Left colon (tissue), 2 donors: ENCODE measurements around the gene STOML1. TPM values are rescaled to one million over a fixed set of nuclear protein-coding genes. Genes with fewer than 3 reads are reported as not detected.

Experiments used
- ATAC-seq: fragments of 200-7000 bp; cut with Tn5 transposase; one replicate; pipeline ENCODE4 v1.9.1; 2020; ENCODE audit warnings: mild to moderate bottlenecking, moderate library complexity
- DNase-seq, 2 donors: peaks; one replicate each; pipeline ENCODE4 v3.0.0-alpha.2; 2020
- intact Hi-C, 2 donors: fragments of 100-400 bp; cut with DNase I in 1 of 2; cut with micrococcal nuclease in 1 of 2; formaldehyde crosslinking; loops; one replicate each; pipeline versions ENCODE4 v1.11.2 to v1.14.0; 2022; cut with DNase I, micrococcal nuclease
- total RNA-seq, 2 donors: library from RNA; stranded (reverse); fragmentation: NEBNext Ultra II Directional; extraction: Animal tissue kit (Norgen Biotek cat#: 25700); gene quantifications; one replicate each; pipeline ENCODE4 v1.2.1, GENCODE V29; 2021
- donor health status: DM: no; HTN: no; CAD: no.
- donor health status: DM: yes; HTN: yes; CAD: no.

STOML1 gene
- total RNA-seq, 2 donors from 2014 or later = 10.9 to 15.4 TPM

DNA sequence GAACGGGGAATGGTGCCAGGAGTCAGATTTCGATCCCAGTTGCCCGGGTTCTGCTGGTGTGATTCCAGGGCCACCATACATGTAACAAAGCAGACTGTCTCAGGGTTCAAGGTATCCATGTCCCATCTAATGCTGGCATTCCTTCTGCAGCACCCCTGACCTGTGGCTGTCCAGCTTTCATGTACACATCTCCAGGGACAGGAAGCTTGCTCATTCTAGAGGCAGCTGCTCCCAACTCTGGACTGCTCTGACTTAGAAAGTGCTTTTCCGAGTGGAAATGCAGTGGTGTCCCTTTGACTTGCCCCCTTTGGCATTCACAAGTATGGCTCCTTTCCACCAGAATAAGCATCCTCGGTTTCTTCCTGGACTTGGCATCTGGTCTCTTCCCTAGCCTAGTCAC is 33.3 kb upstream of the STOML1 start:
- intact Hi-C loops = no loop called here
- DNase-seq (no peak), ATAC-seq (no peak)

DNA sequence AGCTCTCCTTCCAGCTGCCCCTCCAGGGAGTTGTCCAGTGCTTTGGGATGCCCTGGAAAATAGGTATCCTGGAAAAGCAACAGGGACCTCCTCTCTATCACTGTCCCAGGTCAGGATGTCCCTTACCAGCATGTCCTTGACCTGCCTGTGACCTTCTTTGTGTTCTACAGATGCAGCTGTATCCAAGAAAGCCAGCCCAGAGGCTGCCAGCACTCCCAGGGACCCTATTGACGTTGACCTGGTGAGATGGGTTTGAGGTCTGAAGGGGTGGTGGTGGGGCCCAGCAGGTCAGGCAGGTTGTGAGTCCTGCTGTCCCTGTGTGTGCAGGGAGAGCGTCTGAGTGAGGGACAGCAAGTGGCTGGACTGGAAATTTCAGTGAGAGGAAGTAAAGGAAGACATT is 32.6 kb upstream of the STOML1 start:
- intact Hi-C loops = no loop called here
- ATAC-seq (no peak), DNase-seq (no peak)

- DNase-seq (no peak), ATAC-seq (no peak)
- intact Hi-C loops = no loop called here
Measured at GRCh38 chr15:74022706-74023470, 30.8 kb upstream of the STOML1 start.

- no peak for ATAC-seq
- intact Hi-C loops = no loop called here
Measured at GRCh38 chr15:74019734-74020133, 27.6 kb upstream of the STOML1 start.

GRCh38 chr15:74013374-74013894 is 21.3 kb upstream of the STOML1 start:
- no peak for ATAC-seq
- intact Hi-C loops = no loop called here

More at GRCh38 chr15:74019734-74020133, 27.6 kb upstream of the STOML1 start:
- DNase-seq = no peak

DNA sequence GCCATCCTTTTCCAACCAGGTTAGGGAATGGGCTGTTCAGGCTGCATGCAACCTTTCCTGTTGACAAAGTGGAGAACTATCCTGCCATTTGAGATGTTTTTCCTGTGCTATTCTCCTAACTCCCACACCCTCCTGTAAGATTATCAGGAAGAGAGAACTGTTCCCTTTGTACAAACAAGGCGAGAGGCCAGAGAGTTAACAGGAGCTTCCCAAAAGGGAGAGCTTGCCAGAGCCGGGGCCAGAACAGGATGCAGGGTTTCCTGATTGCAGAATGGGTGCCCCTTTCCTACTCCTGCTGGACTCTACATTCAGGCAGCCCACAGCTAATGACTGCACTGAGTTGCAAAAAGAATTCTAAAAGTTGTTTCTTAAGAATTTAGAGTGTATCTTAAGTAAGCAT is 19.5 kb upstream of the STOML1 start:
- intact Hi-C loops = no loop called here
- ATAC-seq (peak; percentile 85), DNase-seq (peak in 1 of 2 donors; percentile 46)

More at GRCh38 chr15:74013374-74013894, 21.3 kb upstream of the STOML1 start:
- no peak for DNase-seq

DNA sequence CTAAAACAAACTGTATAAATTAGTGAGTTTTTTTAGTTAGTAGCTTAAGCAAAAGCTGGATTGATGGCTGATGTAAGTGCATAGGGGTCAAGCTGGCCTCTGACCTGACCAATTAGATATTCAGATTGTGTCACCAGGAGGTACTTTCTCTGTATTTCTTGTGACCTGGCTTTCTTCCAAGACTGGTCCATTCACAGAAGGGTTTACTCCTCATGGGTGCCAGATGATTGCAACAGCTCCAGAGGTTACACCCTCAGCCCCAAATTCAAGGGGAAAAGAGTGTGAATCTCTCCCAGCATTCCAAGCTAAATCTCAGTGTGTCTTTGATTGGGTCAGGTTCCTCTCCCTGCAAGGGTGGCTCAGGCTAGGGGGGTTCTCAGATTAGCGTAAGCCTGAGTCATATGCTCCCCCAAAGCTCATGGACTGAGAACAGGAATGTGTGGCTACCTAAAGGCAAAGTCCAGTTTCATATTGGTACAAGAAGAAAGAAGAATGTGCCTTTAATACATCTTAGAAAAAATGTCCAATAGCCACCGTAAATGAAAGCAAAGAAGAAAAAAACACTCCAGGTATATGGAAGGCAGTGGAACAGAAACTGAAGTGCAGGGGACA is 18.9 kb upstream of the STOML1 start:
- DNase-seq (no peak), ATAC-seq (peak; percentile 18)
- intact Hi-C loops = no loop called here

DNA sequence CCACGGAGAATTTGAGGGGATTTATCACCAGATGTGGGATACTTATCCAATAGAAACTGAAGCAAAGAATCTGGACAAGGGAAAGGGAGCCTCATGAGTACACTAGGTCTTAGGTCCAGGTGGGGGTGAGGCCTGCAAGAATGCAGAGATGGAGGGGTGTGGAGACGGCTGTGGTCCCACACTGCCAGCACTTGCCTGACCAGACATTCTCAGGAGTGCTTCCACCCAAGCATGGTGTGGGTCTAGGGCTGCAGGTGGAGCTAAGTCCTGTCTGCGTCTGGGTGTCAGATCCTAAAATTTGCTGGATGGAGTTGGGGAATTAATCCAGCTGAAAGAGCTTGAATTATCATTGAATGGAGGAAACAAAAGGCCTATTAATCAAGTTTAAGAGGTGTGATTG is 16.8 kb upstream of the STOML1 start:
- ATAC-seq (no peak), DNase-seq (no peak)
- intact Hi-C loops = no loop called here

GRCh38 chr15:74007820-74008371 is 15.8 kb upstream of the STOML1 start:
- DNase-seq (no peak), ATAC-seq (peak; percentile 72)
- intact Hi-C loops = no loop called here

DNA sequence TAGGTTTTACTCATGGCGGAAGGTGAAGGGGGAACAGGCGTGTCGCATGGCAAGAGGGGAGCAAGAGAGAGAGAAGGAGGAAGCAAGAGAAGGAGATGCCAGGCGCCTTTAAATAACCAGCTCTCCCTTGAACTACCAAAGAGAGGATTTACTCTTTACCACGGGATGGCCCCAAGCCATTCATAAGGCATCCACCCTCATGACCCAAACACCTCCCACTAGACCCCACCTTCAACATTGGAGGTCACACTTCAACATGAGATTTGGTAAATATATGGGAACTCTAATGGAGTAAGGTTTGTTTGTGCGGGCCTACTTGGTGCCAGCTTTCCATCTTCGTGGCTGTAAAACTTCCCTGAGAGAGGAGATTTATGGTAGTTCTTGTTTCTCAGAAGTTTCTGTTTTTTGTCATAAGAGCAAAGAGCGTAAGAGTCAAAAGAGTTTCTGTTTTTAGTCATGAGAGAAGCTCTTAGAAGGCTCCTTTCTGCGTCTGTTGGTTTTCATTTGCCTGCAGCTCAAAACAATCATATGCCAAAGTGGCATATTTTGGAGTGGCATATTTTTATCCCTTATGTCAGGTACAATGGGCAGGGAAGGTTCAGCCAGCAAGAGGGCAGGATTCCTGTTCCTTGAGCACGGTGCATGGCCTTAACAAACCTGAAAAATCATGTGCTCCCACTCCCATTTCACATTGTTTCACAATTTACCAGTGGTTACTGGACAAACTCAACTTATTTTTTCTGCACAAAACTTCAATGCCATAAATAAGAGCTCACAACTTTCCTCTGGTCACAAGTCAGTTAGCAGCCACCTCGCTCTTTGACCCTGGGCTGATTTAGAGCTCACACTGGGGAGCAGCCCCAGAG is 14.9 kb upstream of the STOML1 start:
- ATAC-seq (no peak), DNase-seq (no peak)
- intact Hi-C loops = no loop called here

DNA sequence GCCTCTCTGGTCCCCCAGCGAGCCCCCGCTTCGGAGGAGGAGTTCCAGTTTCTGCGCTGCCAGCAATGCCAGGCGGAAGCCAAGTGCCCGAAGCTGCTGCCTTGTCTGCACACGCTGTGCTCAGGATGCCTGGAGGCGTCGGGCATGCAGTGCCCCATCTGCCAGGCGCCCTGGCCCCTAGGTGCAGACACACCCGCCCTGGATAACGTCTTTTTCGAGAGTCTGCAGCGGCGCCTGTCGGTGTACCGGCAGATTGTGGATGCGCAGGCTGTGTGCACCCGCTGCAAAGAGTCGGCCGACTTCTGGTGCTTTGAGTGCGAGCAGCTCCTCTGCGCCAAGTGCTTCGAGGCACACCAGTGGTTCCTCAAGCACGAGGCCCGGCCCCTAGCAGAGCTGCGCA is 5.9 kb upstream of the STOML1 start:
- no peak for ATAC-seq
- DNase-seq = no peak
- intact Hi-C loops = no loop called here

DNA sequence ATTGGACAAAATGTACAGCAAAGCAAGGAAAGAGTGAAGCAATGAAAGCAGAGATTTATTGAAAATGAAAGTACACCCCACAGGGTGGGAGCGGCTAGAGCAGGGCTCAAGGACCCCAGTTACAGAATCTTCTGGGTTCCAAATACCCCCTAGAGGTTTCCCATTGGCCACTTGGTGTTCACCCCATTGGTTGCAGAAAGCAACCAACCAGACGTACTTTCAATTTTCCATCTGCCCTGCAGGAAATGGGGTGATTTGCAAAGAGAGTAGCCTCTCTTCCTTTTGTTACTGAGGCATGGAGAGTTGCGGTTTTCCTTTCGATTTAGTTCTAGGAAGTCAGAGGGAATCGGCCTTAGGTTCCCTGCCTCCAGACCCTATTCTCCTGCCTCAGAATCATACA is 4.8 kb upstream of the STOML1 start:
- no peak for DNase-seq
- intact Hi-C loops = no loop called here
- peak; percentile 5 for ATAC-seq

GRCh38 chr15:73996267-73996666 is 4.2 kb upstream of the STOML1 start:
- no peak for ATAC-seq
- DNase-seq = no peak
- intact Hi-C loops = no loop called here

DNA sequence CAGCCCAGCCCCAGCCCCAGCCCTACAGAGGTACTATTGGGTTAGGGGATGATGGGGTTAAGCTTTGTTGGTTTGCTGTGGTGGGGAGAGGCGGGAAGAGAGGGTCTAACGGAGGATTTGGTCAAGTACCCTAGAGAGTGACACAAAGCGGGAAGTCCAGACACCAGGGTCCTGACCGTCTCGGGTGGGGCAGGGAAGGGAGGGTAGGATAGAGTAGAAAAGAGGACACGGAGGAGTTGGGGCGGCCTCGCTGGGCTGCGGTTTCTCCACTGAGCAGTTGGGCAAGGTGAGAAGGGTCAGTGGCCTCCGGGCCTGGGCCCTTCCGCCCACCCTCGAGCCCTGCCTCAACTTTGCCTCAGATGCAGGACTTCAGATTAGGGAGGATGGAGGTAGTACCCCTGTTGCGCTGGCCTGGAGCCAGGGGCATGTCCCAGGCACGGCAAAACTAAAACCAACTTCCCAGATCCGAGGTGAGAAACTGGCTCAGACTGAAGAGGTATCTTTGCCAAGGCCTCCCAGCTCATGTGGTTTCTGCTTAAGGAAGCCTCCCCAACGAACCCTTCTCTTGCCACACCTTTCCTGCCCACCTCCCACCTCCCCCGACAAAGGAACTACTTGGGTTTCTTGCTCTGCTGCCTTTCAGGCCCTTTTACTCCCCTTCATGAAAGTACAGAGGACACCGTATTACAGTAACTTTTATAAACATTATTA is 3.0 kb upstream of the STOML1 start:
- intact Hi-C loops = no loop called here
- peak; percentile 26 for ATAC-seq
- peak in 1 of 2 donors; percentile 51 for DNase-seq

GRCh38 chr15:73994413-73994883 is 2.4 kb upstream of the STOML1 start, which contains the start of gene PML:
TSS of gene PML (plus strand) at chr15:73994716. CDS start at chr15:73994813, 97 bp downstream.
- intact Hi-C loops = no loop called here
- ATAC-seq = peak; percentile 87
- DNase-seq = peak; percentile 97 to 99

- ATAC-seq = no peak
- intact Hi-C loops = no loop called here
Measured at GRCh38 chr15:73993211-73993994, 1.3 kb upstream of the STOML1 start.

DNA sequence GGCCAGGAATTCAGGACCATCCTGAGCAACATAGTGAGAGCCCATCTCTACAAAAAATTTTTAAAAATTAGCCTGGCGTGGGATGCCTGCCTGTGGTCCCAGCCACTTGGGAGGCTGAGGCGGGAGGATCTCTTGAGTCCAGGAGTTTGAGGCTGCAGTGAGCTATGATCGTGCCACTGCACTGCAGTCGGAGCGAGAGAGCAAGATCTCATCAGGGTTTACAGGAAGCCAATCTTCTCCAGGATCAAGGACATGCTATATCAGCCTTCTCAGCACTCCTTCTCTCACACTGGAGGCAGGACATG is 451 bp upstream of the STOML1 start:
- DNase-seq (no peak), ATAC-seq (no peak)
- intact Hi-C loops = no loop called here

More at GRCh38 chr15:73993211-73993994, 1.3 kb upstream of the STOML1 start:
- DNase-seq = no peak

DNA sequence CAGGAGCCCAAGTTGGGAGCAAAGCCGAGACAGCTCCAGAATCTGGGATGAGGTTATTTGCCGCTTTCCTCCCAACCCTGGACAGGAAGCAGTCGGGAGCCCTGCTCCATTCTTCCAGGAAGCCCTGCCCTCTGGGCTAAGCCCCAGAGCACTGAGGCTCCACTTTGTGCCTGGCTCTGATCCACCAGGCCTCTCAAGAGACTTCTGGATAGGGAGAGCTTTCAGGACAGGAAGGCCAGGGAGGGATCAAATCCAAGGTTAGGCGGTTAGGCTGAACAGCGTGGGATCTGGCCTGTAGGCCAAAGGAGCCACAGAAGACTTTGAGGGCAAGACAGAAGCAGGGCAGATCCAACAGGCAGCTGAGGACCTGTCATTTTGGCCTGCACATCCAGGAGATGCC is 835 bp downstream of the STOML1 start:
- intact Hi-C loops = no loop called here
- ATAC-seq = no peak
- peak; percentile 45 to 69 for DNase-seq
